Trophoblast cell (in vitro differentiated cells and primary cell): ENCODE results near the gene OSCP1.
A peak's percentile ranks its signal among the peaks of the same experiment; 100 is the strongest.

ENCODE experiments used
- DNase-seq, 2 donors: peaks; one replicate each; pipeline ENCODE4 v3.0.0-alpha.2; 2016
- H2AFZ ChIP-seq: 2 replicates; pipeline ENCODE4 v1.6.1; 2013; ENCODE audit warnings: low read length, moderate library complexity, mild to moderate bottlenecking; ENCODE audit not compliant: insufficient read depth, poor library complexity
- H2AK5ac ChIP-seq: 2 replicates; pipeline ENCODE4 v1.6.1; 2013; ENCODE audit warnings: mild to moderate bottlenecking, low read length
- H2BK120ac ChIP-seq: 2 replicates; pipeline ENCODE4 v1.6.1; 2013; ENCODE audit warnings: low read length, mild to moderate bottlenecking, moderate library complexity; ENCODE audit not compliant: insufficient read depth, poor library complexity
- H2BK12ac ChIP-seq: 2 replicates; pipeline ENCODE4 v1.6.1; 2013; ENCODE audit warnings: mild to moderate bottlenecking, low read length, moderate library complexity
- H2BK5ac ChIP-seq: 2 replicates; pipeline ENCODE4 v1.6.1; 2013; ENCODE audit warnings: low read length, low read depth, moderate library complexity, mild to moderate bottlenecking; ENCODE audit not compliant: poor library complexity
- H3K14ac ChIP-seq: 2 replicates; pipeline ENCODE4 v1.6.1; 2013; ENCODE audit warnings: mild to moderate bottlenecking, low read length
- H3K18ac ChIP-seq: 2 replicates; pipeline ENCODE4 v1.6.1; 2013; ENCODE audit warnings: mild to moderate bottlenecking, low read length
- H3K23ac ChIP-seq: 2 replicates; pipeline ENCODE4 v1.6.1; 2013; ENCODE audit warnings: low read length
- H3K27ac ChIP-seq: 2 replicates; pipeline ENCODE4 v1.5.1; 2013; ENCODE audit warnings: low read depth, mild to moderate bottlenecking, inconsistent platforms, low read length, moderate library complexity
- H3K27me3 ChIP-seq: 2 replicates; pipeline ENCODE4 v1.6.1; 2013; ENCODE audit warnings: inconsistent platforms, mild to moderate bottlenecking, low read length, moderate library complexity; ENCODE audit not compliant: insufficient read depth
- H3K36me3 ChIP-seq, 2 experiments: 1 replicate in 1 of 2; 2 replicates in 1 of 2; pipeline ENCODE4 v1.6.1; 2013; ENCODE audit warnings: low read length in 2 of 2, mild to moderate bottlenecking in 2 of 2, moderate library complexity in 1 of 2; ENCODE audit not compliant: insufficient read depth in 2 of 2, control insufficient read depth in 1 of 2
- H3K4ac ChIP-seq: 2 replicates; pipeline ENCODE4 v1.6.1; 2013; ENCODE audit warnings: low read depth, mild to moderate bottlenecking, low read length, moderate library complexity
- H3K4me1 ChIP-seq, 2 experiments: 1 replicate in 1 of 2; 2 replicates in 1 of 2; pipeline ENCODE4 v1.6.1; 2013; ENCODE audit warnings: low read length in 2 of 2, mild to moderate bottlenecking in 2 of 2, moderate library complexity in 1 of 2; ENCODE audit not compliant: insufficient read depth in 2 of 2, control insufficient read depth in 1 of 2
- H3K4me2 ChIP-seq: 2 replicates; pipeline ENCODE4 v1.6.1; 2013; ENCODE audit warnings: inconsistent platforms, mild to moderate bottlenecking, low read length, moderate library complexity
- H3K4me3 ChIP-seq: 2 replicates; pipeline ENCODE4 v1.5.1; 2013; ENCODE audit warnings: mild to moderate bottlenecking, low read depth, low read length, inconsistent platforms
- H3K79me1 ChIP-seq: one replicate; pipeline ENCODE4 v1.6.1; 2013; ENCODE audit warnings: low read length
- H3K79me2 ChIP-seq: 2 replicates; pipeline ENCODE4 v1.6.1; 2013; ENCODE audit warnings: low read length, mild to moderate bottlenecking; ENCODE audit not compliant: control insufficient read depth, insufficient read depth, poor library complexity
- H3K9ac ChIP-seq: 2 replicates; pipeline ENCODE4 v1.6.1; 2013; ENCODE audit warnings: mild to moderate bottlenecking, low read length
- H3K9me3 ChIP-seq: 2 replicates; pipeline ENCODE4 v1.6.1; 2013; ENCODE audit warnings: low read depth, mild to moderate bottlenecking, control low read depth, inconsistent platforms, low read length; ENCODE audit not compliant: insufficient read depth
- H4K12ac ChIP-seq: 2 replicates; pipeline ENCODE4 v1.6.1; 2013; ENCODE audit warnings: low read depth, mild to moderate bottlenecking, low read length, moderate library complexity
- H4K8ac ChIP-seq: 2 replicates; pipeline ENCODE4 v1.6.1; 2013; ENCODE audit warnings: low read depth, mild to moderate bottlenecking, low read length, moderate library complexity
- H4K91ac ChIP-seq: one replicate; pipeline ENCODE4 v1.6.1; 2013; ENCODE audit warnings: low read depth, mild to moderate bottlenecking, low read length, moderate library complexity
- WGBS: extraction: QIAGEN DNeasy Blood & Tissue Kit; methylation state at CpG from one replicate; pipeline ENCODE4 v1.1.7; 2013; ENCODE audit warnings: missing lambda C conversion rate; ENCODE audit not compliant: insufficient read length, insufficient coverage; ENCODE audit errors: extremely low coverage; 5-methylcytosine and 5-hydroxymethylcytosine counted together

Gene OSCP1

DNA sequence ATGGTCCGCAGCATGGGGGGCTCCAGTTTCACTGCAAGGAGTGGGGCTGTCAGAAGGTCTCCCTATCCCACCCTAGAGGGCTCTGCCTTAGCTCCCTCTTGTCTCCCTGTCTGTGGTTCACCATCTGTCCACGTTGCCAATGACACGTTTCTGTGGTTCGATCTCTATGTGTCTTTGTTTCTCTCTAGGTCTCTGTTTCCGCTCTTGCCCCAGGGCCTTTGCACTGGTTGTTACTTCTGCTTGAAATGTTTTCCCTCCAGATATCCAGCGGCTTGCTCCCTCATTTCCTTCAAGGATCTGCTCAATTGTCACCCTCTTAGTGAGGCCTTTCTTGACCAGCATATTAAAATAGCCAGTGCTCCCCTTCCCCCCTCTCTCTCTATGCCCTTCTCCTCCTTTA is 22.4 kb upstream of the OSCP1 start:
- Histone ChIP-seq H2BK5ac (no peak overlapping the region), H2AFZ (no peak overlapping the region), H3K27me3 (no peaks in the 10 kb centered on the region), H3K9ac (no peak overlapping the region), H3K27ac (no peak overlapping the region), H3K4me3 (no peak overlapping the region), H3K36me3 (peaks cover 0 to 10% of the 10 kb centered on the region in 2 experiments), H3K23ac (no peak overlapping the region), H3K4ac (no peak overlapping the region), H3K9me3 (no peaks in the 10 kb centered on the region), H2BK12ac (no peak overlapping the region), H2AK5ac (no peak overlapping the region), H2BK120ac (no peak overlapping the region), H3K79me1 (no peaks in the 10 kb centered on the region), H3K18ac (no peak overlapping the region), H4K91ac (no peak overlapping the region), H3K14ac (no peak overlapping the region), H4K8ac (no peak overlapping the region), H3K79me2 (peaks cover 2% of the 10 kb centered on the region), H3K4me2 (no peak overlapping the region), H4K12ac (no peak overlapping the region), H3K4me1 (no peaks in the 10 kb centered on the region)
- WGBS: no CpG with 5 or more reads among the region's 6 CpGs
- DNase-seq: no peak

DNA sequence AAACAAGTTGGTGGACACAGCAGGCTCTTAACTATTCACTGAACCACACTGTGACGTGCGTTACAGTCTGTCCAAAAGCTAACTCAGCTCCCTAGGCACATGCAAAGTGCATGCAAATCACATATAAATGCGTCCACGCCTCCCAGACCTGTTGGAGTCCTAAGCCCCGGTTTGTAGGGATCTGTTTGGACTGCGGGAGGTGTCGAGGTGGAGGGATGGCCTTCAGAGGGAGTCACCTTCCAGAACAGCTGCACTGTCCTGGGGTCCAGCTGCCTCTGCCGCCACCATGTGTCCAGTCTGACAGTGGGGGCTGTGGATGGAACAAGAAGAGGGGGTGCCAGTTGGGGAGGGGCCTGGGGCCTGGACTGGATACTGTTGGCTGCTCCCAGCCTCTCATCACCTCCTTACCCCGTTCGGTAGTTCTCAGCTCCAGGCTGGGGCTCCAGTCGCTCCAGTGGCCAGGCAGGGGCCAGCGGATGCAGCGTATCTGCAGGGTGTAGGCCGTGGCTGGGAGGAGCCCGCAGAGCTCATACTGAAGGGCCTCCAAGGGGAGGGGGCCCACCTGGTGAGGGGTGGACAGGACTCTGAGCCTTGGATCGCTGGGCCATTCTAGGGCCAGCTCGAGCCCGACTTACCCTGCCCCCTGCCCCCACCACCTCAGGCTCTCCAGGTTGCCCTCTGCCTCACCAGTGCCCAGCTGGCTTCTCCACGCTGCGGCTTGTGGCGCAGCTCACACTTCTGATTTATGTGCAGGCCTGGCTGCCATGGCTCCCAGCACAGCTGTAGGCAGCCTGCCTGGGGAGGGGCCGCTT is 21.8 kb upstream of the OSCP1 start:
- no peak overlapping the region for H3K9ac ChIP-seq
- H2BK12ac ChIP-seq: no peak overlapping the region
- H3K79me2 ChIP-seq: peaks cover 2% of the 10 kb centered on the region
- H4K8ac ChIP-seq: no peak overlapping the region
- H3K14ac ChIP-seq: no peak overlapping the region
- no peaks in the 10 kb centered on the region for H3K4me1 ChIP-seq
- no peak overlapping the region for H3K4ac ChIP-seq
- no peak overlapping the region for H2AK5ac ChIP-seq
- H3K9me3 ChIP-seq: no peaks in the 10 kb centered on the region
- no peak overlapping the region for H3K4me3 ChIP-seq
- no peak overlapping the region for H3K23ac ChIP-seq
- no peaks in the 10 kb centered on the region for H3K79me1 ChIP-seq
- no peak overlapping the region for H4K12ac ChIP-seq
- H2BK120ac ChIP-seq: no peak overlapping the region
- no peak overlapping the region for H3K18ac ChIP-seq
- no peak for DNase-seq
- WGBS: no CpG with 5 or more reads among the region's 22 CpGs
- no peak overlapping the region for H2BK5ac ChIP-seq
- H3K4me2 ChIP-seq: no peak overlapping the region
- no peak overlapping the region for H3K27ac ChIP-seq
- H3K27me3 ChIP-seq: no peaks in the 10 kb centered on the region
- no peak overlapping the region for H4K91ac ChIP-seq
- peaks cover 0 to 10% of the 10 kb centered on the region in 2 experiments for H3K36me3 ChIP-seq
- no peak overlapping the region for H2AFZ ChIP-seq

DNA sequence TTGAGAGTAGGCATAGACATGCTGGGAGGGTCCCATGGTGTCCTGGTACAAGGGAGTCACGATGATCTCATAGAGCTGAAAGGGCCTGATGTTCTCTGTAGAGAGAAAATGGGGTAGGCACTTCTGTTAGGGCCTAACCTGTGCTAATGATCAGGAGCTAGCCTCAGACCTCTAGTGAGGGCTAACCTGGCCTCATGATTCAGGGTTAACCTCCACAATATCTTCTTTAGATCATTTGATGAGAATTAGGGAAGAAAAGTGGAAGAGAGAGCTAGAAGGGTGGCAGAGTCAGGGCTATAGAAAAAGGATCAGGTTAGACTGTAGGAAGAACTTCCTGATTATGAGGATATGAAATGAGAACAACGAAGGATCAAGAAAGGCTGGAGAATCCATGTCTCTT is 18.9 kb upstream of the OSCP1 start:
- H4K12ac ChIP-seq: no peak overlapping the region
- H3K18ac ChIP-seq: no peak overlapping the region
- H2AFZ ChIP-seq: no peak overlapping the region
- no peak overlapping the region for H3K27ac ChIP-seq
- H3K4ac ChIP-seq: no peak overlapping the region
- H3K23ac ChIP-seq: no peak overlapping the region
- peaks cover 1 to 5% of the 10 kb centered on the region in 2 experiments for H3K4me1 ChIP-seq
- no peak overlapping the region for H3K4me3 ChIP-seq
- no peaks in the 10 kb centered on the region for H3K9me3 ChIP-seq
- no peak overlapping the region for H2AK5ac ChIP-seq
- no peak overlapping the region for H2BK12ac ChIP-seq
- H3K79me2 ChIP-seq: peaks cover 2% of the 10 kb centered on the region
- H4K8ac ChIP-seq: no peak overlapping the region
- H3K79me1 ChIP-seq: peaks cover 5% of the 10 kb centered on the region
- H3K27me3 ChIP-seq: no peaks in the 10 kb centered on the region
- no peak overlapping the region for H2BK5ac ChIP-seq
- H3K9ac ChIP-seq: no peak overlapping the region
- no CpG with 5 or more reads among the region's 2 CpGs for WGBS
- no peak overlapping the region for H4K91ac ChIP-seq
- H2BK120ac ChIP-seq: no peak overlapping the region
- no peak overlapping the region for H3K14ac ChIP-seq
- DNase-seq: no peak
- H3K36me3 ChIP-seq: peaks cover 2 to 4% of the 10 kb centered on the region in 2 experiments
- H3K4me2 ChIP-seq: no peak overlapping the region

DNA sequence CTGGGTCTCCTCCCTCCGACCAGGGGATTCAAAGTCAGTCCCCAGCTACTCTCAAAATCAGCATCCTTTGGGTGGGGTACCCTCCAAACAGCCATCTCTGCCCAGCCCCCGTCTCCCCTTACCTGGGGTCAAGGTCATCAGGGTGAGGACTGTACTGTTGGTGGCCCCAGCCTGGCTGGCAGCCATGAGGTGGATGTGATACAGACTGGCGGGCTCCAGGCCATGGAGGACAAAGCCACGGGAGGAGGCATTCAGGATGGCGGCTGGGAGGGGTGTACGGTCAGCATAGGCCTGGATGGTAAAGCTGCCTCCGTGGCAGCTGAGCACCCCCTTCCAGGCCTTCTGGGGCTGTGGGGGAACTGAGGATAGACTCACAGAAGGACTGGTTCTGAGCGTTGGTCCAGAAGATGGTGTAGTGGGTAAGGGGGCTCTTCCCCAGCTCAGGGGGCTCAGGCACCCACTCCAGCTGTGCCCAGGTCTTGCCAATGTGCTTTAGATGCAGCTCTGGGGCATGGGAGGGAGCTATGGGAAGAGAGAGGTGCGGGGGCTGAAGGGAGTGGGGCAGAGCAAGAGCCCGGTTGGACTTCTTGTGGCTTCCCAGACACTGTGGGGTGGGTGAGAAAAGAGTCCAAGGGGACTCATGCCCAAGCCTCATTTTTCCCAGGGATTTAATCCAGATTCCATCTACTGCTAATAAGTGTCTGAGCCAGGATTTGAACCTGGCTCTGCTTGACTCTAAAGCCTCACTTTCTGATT is 17.6 kb upstream of the OSCP1 start:
- Histone ChIP-seq H2AK5ac (peak overlapping the region; percentile 51), H3K14ac (no peak overlapping the region), H3K27me3 (no peaks in the 10 kb centered on the region), H3K9ac (no peak overlapping the region), H3K27ac (no peak overlapping the region), H4K91ac (no peak overlapping the region), H2AFZ (no peak overlapping the region), H3K23ac (no peak overlapping the region), H3K4me1 (peaks cover 4 to 5% of the 10 kb centered on the region in 2 experiments), H3K79me2 (peaks cover 10% of the 10 kb centered on the region), H2BK120ac (no peak overlapping the region), H2BK12ac (no peak overlapping the region), H3K4me2 (no peak overlapping the region), H3K4ac (no peak overlapping the region), H4K12ac (no peak overlapping the region), H4K8ac (no peak overlapping the region), H3K36me3 (peaks cover 2 to 4% of the 10 kb centered on the region in 2 experiments), H3K4me3 (no peak overlapping the region), H3K9me3 (no peaks in the 10 kb centered on the region), H3K18ac (no peak overlapping the region), H2BK5ac (no peak overlapping the region), H3K79me1 (peaks cover 13% of the 10 kb centered on the region)
- DNase-seq: no peak
- no CpG with 5 or more reads among the region's 10 CpGs for WGBS
